Naive thymus-derived CD8-positive, alpha-beta T cell (primary cell): ENCODE data around the gene PNPO. TPM values are rescaled to one million over a fixed set of nuclear protein-coding genes. Genes with fewer than 3 reads are reported as not detected.
"Not testable (repeated sequence)": the region's sequence is repeated elsewhere in the genome, so short reads cannot be mapped to it uniquely, and the experiment has no call there.

Source experiments
- ATAC-seq, 2 donors: fragments of 150-1000 bp; cut with Tn5 transposase in 1 of 2; sonication (Bioruptor Pico), chemical (Tn5 transposase) in 1 of 2; 1 replicate in 1 of 2; 2 replicates in 1 of 2; pipeline ENCODE4 v1.10.0; 2021; ENCODE audit warnings: mild to moderate bottlenecking in 2 of 2, moderate library complexity in 2 of 2
- POLR2A ChIA-PET: fragments of 350-600 bp; sonication (Branson Sonifier 250); formaldehyde crosslinking; loops from one replicate; lab custom pipeline; 2021; ENCODE audit warnings: antibody characterized with exemption; lab: Charles Lee
- DNase-seq, 10 donors: peaks; one replicate each; pipeline versions ENCODE4 v3.0.0 to v3.0.0-alpha.2; 2020 to 2022
- H3K27ac Mint-ChIP-seq, 10 donors: one replicate each; pipeline ENCODE4 v1.8.0; 2020 to 2022; ENCODE audit warnings: mild to moderate bottlenecking in 10 of 10, mixed read lengths in 10 of 10, moderate library complexity in 4 of 10, inconsistent platforms in 1 of 10
- H3K27me3 Mint-ChIP-seq, 5 donors: one replicate each; pipeline ENCODE4 v1.8.0; 2021 to 2022; ENCODE audit warnings: mixed read lengths in 5 of 5
- H3K36me3 Mint-ChIP-seq, 3 donors: one replicate each; pipeline ENCODE4 v1.8.0; 2020 to 2022; ENCODE audit warnings: mixed read lengths in 3 of 3, mild to moderate bottlenecking in 2 of 3, inconsistent platforms in 1 of 3
- H3K4me1 Mint-ChIP-seq, 4 donors: one replicate each; pipeline ENCODE4 v1.8.0; 2021 to 2022; ENCODE audit warnings: mixed read lengths in 4 of 4
- H3K4me3 Mint-ChIP-seq, 10 donors: one replicate each; pipeline ENCODE4 v1.8.0; 2020 to 2022; ENCODE audit warnings: mild to moderate bottlenecking in 10 of 10, mixed read lengths in 10 of 10, moderate library complexity in 6 of 10, inconsistent platforms in 1 of 10
- H3K9me3 Mint-ChIP-seq, 9 donors: one replicate each; pipeline ENCODE4 v1.8.0; 2020 to 2022; ENCODE audit warnings: mixed read lengths in 9 of 9, mild to moderate bottlenecking in 3 of 9, inconsistent platforms in 1 of 9, moderate library complexity in 1 of 9
- polyA plus RNA-seq, 3 donors: library from polyadenylated mRNA; unstranded; fragments of 300-500 nt; fragmentation: Illumina TruSeq; gene quantifications; one replicate each; pipeline ENCODE4 v1.2.3, GENCODE V29; 2021
- total RNA-seq, 8 experiments: library from RNA in 2 of 8; stranded (reverse) in 2 of 8; gene quantifications; one replicate each; pipeline ENCODE4 v1.2.3 and lab custom pipeline; 2021 to 2026

The PNPO gene
- total and polyA plus RNA-seq, 5 experiments from 2014 or later = 17.2 to 31.8 (median 26.0) TPM

DNA sequence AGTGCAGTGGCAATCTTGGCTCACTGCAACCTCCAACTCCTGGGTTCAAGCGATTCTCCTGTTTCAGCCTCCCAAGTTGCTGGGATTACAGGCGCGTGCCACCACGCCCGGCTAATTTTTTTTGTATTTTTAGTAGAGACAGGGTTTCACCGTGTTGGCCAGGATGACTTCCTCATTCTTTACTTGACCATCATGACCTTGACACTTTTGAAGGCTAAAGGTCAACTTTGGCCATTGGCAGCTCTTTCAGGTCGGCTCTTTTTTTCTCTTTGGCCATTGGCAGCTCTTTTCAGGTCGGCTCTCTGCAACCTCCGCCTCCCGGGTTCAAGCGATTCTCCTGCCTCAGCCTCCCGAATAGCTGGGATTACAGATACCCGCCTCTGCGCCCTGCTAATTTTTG is 21.5 kb upstream of the PNPO start:
- H3K4me3 Mint-ChIP-seq, H3K27me3 Mint-ChIP-seq, H3K9me3 Mint-ChIP-seq, DNase-seq, ATAC-seq, H3K27ac Mint-ChIP-seq: not testable (repeated sequence)
- POLR2A ChIA-PET = interaction anchor here (1.2 kb wide), 1 partner anchor 24 kb away, joined by 4 read pairs; the partner anchor contains the start of gene SP2
- peaks cover 5 to 11% (median 8%) of the 10 kb centered on the region in 4 donors for H3K4me1 Mint-ChIP-seq
- peaks cover 0 to 93% (median 17%) of the 10 kb centered on the region in 3 donors for H3K36me3 Mint-ChIP-seq

DNA sequence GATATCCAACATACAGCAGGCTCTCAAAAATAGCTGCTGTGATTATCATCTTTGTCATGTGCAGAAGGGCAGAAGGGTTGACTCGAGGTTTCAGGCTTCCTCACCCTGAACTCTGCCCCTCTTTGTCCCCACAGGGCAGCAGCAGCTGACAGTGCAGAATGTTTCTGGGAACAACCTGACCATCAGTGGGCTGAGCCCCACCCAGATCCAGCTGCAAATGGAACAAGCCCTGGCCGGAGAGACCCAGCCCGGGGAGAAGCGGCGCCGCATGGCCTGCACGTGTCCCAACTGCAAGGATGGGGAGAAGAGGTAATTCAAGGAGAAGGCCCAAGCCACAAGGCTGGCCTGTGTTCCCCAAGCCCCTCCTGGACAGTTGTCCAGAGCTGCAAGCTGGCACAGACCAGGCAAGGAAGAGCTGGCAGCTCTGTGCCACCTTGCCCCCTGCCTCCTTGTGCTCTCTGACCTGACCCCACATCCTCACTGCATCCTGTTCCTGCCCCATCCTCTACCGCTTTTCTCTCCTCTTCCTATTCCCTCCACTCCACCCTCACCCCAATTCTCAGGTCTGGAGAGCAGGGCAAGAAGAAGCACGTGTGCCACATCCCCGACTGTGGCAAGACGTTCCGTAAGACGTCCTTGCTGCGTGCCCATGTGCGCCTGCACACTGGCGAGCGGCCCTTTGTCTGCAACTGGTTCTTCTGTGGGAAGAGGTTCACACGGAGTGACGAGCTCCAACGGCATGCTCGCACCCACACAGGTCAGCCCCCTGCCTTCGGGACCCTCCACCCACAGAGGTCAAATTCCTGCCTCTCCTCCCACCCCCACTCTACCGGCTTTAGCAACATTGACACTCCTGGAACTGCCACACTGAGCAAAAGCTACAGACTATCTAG is 16.3 kb upstream of the PNPO start:
- DNase-seq (no peak), ATAC-seq (no peak)
- no peaks in the 10 kb centered on the region for H3K9me3 Mint-ChIP-seq
- POLR2A ChIA-PET = interaction anchor here (1.6 kb wide), 1 partner anchor 33 kb away, joined by 3 read pairs; the partner anchor contains the start of gene PRR15L
- H3K27me3 Mint-ChIP-seq = no peaks in the 10 kb centered on the region
- peaks cover 0 to 95% (median 18%) of the 10 kb centered on the region in 3 donors for H3K36me3 Mint-ChIP-seq
- no peak overlapping the region for H3K4me3 Mint-ChIP-seq
- peak overlapping the region in 1 of 10 donors; percentile 34 for H3K27ac Mint-ChIP-seq
- peaks cover 0 to 6% (median 2%) of the 10 kb centered on the region in 4 donors for H3K4me1 Mint-ChIP-seq

DNA sequence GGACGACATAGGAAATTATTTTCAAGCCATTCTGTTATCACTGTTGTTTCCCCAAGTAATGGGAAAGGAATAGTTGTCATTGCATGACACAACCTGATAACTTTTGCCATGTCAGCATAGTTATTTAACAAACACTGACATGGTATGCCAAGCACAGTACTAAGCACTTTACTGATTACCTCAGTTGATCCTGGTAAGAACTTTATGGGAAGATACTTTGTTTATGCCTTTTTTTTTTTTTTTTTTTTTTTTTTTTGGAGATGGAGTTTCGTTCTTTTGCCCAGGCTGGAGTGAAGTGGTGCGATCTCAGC is 15.7 kb upstream of the PNPO start:
- DNase-seq (no peak), ATAC-seq (no peak)
- peaks cover 0 to 6% (median 2%) of the 10 kb centered on the region in 4 donors for H3K4me1 Mint-ChIP-seq
- H3K27me3 Mint-ChIP-seq = no peaks in the 10 kb centered on the region
- POLR2A ChIA-PET = interaction anchor here (0.7 to 1.0 kb wide), 2 partner anchors 30 to 852 kb away, joined by 3 to 8 read pairs; partner anchors contain the start of gene SP2
- H3K27ac Mint-ChIP-seq = peak overlapping the region in 1 of 10 donors; percentile 34
- peaks cover 0 to 94% (median 17%) of the 10 kb centered on the region in 3 donors for H3K36me3 Mint-ChIP-seq
- H3K4me3 Mint-ChIP-seq = no peak overlapping the region
- H3K9me3 Mint-ChIP-seq = no peaks in the 10 kb centered on the region

DNA sequence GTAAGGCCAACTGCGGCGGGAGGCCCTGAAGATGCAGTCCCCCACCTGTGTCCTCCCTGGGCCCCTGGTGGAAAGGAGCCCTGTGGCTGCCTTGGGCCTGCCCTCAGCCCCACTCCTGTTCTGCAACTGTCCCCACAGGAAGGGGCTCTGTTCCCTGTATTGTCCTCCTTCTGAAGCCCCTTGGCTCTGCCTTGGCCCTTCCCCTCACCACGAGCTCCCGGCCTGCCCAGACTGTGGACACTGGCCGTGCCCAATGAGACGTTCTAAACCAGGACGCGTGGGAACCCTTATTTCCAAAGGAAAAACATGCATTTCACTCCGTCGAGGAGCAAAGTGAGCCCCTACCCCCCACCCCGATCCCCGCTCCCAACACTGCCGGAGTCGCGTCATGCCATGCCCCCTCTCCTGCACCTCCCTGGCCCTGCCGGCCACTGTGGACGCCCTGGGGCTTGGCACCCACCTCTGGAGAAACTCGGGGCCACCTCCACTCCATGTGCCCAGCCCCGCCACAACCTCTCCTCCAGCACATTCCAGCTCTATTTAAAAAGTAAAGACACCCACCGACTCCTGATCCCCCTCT is 13.5 kb upstream of the PNPO start:
- ATAC-seq = no peak
- Mint-ChIP-seq H3K36me3 (peaks cover 0 to 80% (median 14%) of the 10 kb centered on the region in 3 donors), H3K27me3 (no peaks in the 10 kb centered on the region), H3K4me1 (peaks cover 0 to 6% (median 1%) of the 10 kb centered on the region in 4 donors), H3K27ac (peak overlapping the region in 1 of 10 donors; percentile 18), H3K4me3 (no peak overlapping the region), H3K9me3 (no peaks in the 10 kb centered on the region)
- no peak for DNase-seq
- POLR2A ChIA-PET = no interaction called here

DNA sequence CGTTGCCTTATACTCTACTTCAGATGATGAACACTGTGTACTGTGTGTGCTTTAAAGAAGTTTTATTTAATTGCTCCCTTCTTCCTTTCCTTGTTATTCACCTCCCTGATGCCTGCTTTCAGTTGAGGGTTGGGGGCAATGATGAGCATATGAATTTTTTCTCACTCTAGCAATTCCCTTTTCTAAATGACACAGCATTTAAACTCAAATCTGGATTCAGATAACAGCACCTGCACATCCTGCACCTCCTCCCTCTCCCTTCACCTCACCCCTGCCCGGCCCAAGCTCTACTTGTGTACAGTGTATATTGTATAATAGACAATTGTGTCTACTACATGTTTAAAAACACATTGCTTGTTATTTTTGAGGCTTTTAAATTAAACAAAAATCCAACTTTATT is 13.0 kb upstream of the PNPO start:
- Mint-ChIP-seq H3K27ac (peak overlapping the region in 3 of 10 donors; percentile 18 to 70 (median 68)), H3K9me3 (no peaks in the 10 kb centered on the region)
- POLR2A ChIA-PET = interaction anchor here (1.5 kb wide), 1 partner anchor 21 kb away, joined by 3 read pairs; no protein-coding TSS in a partner anchor

DNA sequence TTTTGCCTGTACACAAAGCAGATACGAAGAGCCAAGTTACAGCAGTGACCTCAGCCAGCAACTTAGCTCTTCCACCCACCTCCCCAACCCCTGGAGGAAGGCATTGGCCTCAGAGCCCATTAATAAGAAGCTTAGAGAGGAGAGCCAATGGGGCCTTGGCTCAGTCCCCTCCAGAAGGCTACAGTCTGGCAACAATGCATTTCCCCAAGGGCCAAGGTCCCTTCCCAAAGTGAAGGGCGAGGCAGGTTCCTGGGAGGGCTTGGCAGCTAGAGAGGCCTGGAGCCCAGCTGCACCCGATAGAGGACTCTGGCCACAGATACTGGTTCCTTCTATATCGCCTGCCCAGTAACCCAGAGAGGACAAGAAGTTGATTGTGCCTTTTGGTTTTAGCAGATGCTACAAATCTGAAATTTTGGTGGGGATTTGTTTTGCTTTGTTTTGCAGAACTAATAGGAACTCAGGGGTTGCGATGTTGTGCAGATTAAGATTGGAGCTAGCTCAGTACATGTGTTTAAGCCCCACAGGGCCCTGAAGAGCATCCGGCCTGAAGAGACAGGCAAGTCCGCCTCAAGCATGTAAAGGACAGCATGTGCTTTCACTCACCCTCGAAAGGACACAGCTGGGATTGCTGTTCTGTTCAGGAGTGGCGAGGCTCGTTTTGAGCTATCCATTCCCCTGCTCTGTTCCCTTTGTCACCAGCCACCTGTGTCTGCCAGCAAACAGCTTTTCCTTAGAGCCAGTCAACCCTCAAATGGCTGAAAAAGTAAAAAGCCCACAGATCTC is 12.0 kb upstream of the PNPO start:
- no peaks in the 10 kb centered on the region for H3K27me3 Mint-ChIP-seq
- H3K4me3 Mint-ChIP-seq = no peak overlapping the region
- POLR2A ChIA-PET = interaction anchor here (1.0 to 1.5 kb wide), 4 partner anchors 12 to 20 kb away, joined by 3 to 5 read pairs (median 3); partner anchors contain the start of gene PNPO
- H3K36me3 Mint-ChIP-seq = peaks cover 0 to 65% (median 10%) of the 10 kb centered on the region in 3 donors
- H3K9me3 Mint-ChIP-seq = no peaks in the 10 kb centered on the region
- H3K4me1 Mint-ChIP-seq = peaks cover 0 to 6% (median 2%) of the 10 kb centered on the region in 4 donors
- ATAC-seq (no peak), DNase-seq (no peak)
- peak overlapping the region in 1 of 10 donors; percentile 32 for H3K27ac Mint-ChIP-seq

More for the DNA sequence above, 13.0 kb upstream of the PNPO start:
- no peak for DNase-seq
- Mint-ChIP-seq H3K27me3 (no peaks in the 10 kb centered on the region), H3K4me3 (no peak overlapping the region), H3K36me3 (peaks cover 0 to 75% (median 11%) of the 10 kb centered on the region in 3 donors), H3K4me1 (peaks cover 0 to 6% (median 2%) of the 10 kb centered on the region in 4 donors)
- ATAC-seq = no peak

DNA sequence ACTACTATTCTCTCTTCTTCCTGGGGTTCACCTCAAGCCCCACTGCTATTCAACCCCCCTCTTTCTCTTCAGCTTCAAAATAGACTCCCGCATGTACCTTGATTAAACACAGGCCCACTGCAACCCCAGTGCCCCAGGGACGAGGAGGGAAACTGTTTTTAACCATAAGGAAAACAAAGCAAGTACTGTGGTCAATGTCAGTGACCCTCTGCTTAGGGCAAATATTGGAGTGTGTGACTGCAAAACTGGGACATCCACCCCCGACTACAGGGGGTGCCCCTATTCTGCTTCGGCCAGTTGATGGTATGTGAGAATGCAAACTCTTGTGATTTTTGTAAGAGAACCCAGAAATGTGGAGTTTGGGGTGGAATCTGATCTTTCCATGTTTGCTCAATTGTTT is 9.5 kb upstream of the PNPO start:
- H3K4me3 Mint-ChIP-seq = no peak overlapping the region
- DNase-seq = no peak
- ATAC-seq = no peak
- H3K9me3 Mint-ChIP-seq = no peaks in the 10 kb centered on the region
- H3K27me3 Mint-ChIP-seq = no peaks in the 10 kb centered on the region
- peaks cover 0 to 6% (median 3%) of the 10 kb centered on the region in 4 donors for H3K4me1 Mint-ChIP-seq
- peak overlapping the region in 8 of 10 donors; percentile 17 to 66 (median 46) for H3K27ac Mint-ChIP-seq
- POLR2A ChIA-PET = no interaction called here
- H3K36me3 Mint-ChIP-seq = peaks cover 0 to 41% (median 1%) of the 10 kb centered on the region in 3 donors

DNA sequence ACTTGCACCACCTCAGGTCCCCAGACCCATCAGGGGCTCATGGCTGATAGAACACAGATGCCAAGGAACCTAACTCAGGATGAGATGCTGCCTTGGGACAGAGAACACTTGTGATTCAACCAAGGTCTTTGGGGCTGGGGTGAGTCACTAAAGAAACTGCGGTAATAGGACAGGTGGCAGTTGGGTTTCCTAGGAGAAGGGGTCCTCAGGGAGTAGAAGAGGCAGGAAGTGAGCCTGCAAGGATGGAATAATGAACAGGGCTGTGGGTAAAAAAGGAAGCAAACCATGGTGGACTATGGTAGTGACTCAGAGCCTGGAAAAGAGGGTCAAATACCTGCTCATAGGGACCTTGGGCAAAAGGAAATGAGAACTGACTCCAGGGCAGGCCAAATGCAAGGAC is 6.5 kb upstream of the PNPO start:
- POLR2A ChIA-PET = interaction anchor here (2.7 kb wide), 1 partner anchor 39 kb away, joined by 5 read pairs; the partner anchor contains the start of gene SP2

DNA sequence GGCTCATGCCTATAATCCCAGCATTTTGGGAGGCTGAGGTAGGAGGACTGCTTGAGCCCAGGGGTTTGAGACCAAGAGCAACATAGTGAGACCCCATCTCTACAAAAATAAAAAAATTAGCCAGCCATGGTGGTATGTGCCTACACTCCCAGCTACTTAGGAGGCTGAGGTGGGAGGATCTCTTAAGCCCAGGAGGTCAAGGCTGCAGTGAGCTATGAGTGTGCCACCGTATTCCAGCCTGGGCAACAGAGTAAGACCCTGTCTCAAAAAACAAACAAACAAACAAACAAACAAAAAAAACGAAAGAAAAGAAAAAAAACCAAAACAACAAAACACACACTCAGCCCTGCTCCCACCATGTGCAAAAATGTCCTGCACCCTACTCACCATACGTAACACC is 5.9 kb upstream of the PNPO start:
- H3K4me1 Mint-ChIP-seq = peaks cover 3 to 10% (median 7%) of the 10 kb centered on the region in 4 donors
- POLR2A ChIA-PET = interaction anchor here (2.7 kb wide), 1 partner anchor 40 kb away, joined by 5 read pairs; the partner anchor contains the start of gene SP2
- peak in 1 of 10 donors; percentile 16 for DNase-seq
- not testable (repeated sequence) for H3K9me3 Mint-ChIP-seq, H3K27me3 Mint-ChIP-seq, ATAC-seq, H3K36me3 Mint-ChIP-seq, H3K27ac Mint-ChIP-seq, H3K4me3 Mint-ChIP-seq

More for the DNA sequence above, 6.5 kb upstream of the PNPO start:
- DNase-seq (no peak), ATAC-seq (no peak)
- Mint-ChIP-seq H3K27ac (peak overlapping the region in 1 of 10 donors; percentile 6), H3K36me3 (peaks cover 0 to 13% (median 0%) of the 10 kb centered on the region in 3 donors), H3K4me3 (no peak overlapping the region), H3K27me3 (no peaks in the 10 kb centered on the region), H3K9me3 (no peaks in the 10 kb centered on the region), H3K4me1 (peaks cover 0 to 8% (median 6%) of the 10 kb centered on the region in 4 donors)

DNA sequence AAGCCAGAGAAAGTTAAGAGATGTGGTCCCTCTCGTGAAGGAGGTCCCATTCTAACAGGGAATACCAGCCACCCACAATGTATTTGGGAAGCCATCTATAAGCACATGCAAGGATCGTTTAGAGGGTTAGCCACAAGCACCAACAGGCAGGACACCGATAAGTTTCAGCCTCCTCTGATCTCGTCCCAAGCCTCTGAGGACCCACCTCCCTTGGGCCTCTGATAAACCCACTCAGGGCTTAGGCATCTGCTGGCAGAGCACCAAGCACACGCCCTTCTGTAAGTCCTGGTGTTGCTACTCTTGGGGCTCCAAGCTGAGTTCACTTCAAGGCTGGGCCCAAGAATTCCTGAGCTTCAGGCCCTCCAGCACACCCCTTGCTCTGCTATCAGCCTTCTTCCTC is 5.4 kb upstream of the PNPO start:
- H3K4me1 Mint-ChIP-seq = peaks cover 6 to 13% (median 10%) of the 10 kb centered on the region in 4 donors
- peak overlapping the region in 1 of 10 donors; percentile 34 for H3K27ac Mint-ChIP-seq
- no peaks in the 10 kb centered on the region for H3K27me3 Mint-ChIP-seq
- no peak overlapping the region for H3K4me3 Mint-ChIP-seq
- H3K36me3 Mint-ChIP-seq = peaks cover 0 to 3% (median 0%) of the 10 kb centered on the region in 3 donors
- DNase-seq (peak in 1 of 10 donors; percentile 40), ATAC-seq (no peak)
- peaks cover 0 to 4% (median 0%) of the 10 kb centered on the region in 9 donors for H3K9me3 Mint-ChIP-seq
- POLR2A ChIA-PET = interaction anchor here (0.6 to 2.7 kb wide), 2 partner anchors 40 to 86 kb away, joined by 4 to 5 read pairs; partner anchors contain the start of gene SP2

DNA sequence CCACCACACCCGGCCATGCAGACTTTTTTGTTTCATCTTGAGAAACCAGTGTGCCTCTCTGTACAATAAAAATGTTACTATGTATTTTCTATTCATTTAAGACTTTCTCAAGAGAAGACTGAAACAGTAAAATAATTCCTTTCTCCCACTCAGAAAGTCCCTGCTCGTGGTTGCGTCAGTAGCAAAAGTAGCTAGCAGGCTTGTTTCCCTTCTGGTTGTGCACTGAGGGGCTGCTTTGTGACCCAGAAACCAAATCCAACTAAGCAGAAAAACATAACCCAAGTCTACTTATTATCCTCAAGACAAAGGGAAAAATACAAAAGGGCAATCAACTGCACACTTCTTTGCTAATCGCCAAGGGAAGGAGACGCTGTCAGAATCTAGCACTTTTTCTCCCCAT is 3.4 kb upstream of the PNPO start:
- DNase-seq = peak in 1 of 10 donors; percentile 6
- H3K27me3 Mint-ChIP-seq = no peaks in the 10 kb centered on the region
- ATAC-seq = no peak
- POLR2A ChIA-PET = interaction anchor here (0.6 to 1.4 kb wide), 2 partner anchors 37 to 42 kb away, joined by 5 read pairs; no protein-coding TSS in a partner anchor
- H3K9me3 Mint-ChIP-seq = peaks cover 0 to 9% (median 0%) of the 10 kb centered on the region in 9 donors
- no peak overlapping the region for H3K4me3 Mint-ChIP-seq
- no peaks in the 10 kb centered on the region for H3K36me3 Mint-ChIP-seq
- H3K4me1 Mint-ChIP-seq = peaks cover 16 to 30% (median 22%) of the 10 kb centered on the region in 4 donors
- no peak overlapping the region for H3K27ac Mint-ChIP-seq
